ENCODE measurements around the gene HSPA14. TPM values are rescaled to one million over a fixed set of nuclear protein-coding genes. Genes with fewer than 3 reads are reported as not detected.

The HSPA14 gene
- polyA plus RNA-seq, 1 donor from 2014 or later = 48.1 TPM

DNA sequence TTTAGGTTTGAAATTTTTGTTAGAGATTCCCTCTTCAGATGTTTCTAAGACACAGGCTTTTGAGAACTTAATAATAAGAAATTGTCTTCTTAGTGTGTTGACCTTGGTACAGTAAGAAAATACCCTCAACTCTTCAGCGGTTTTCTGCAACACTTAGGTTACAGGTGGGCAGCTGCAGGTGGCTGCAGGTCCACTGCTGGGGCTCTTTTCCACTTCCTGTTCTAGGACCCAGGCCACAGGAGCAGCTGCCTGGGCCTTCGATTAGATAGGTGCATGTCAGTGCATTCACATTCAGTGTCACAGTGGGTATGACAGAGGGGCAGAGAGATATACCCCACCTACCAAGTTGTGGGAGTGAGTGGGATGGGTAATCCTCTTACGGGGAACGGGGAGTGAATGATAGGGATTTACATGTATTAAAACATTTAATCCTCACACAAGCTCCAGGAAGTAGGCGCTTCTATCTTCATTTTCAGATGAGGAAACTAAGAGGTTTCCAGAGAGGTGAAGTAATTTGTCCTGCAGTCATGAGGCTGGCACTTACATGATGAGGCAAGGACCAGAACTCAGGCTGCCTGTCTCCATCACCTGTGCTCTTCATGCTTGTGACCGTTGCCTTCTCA, 20.3 kb downstream of the HSPA14 start:
- no peaks in the 10 kb centered on the region for H3F3A ChIP-seq (ENCODE audit: insufficient read depth, low read length, poor library complexity, severe bottlenecking)
- TF ChIP-seq MXI1 (conservative IDR thresholded peaks at IDR 0.05; ENCODE audit: poor library complexity, severe bottlenecking) (no peak), POLR2AphosphoS5 (IDR thresholded peaks at IDR 0.05) (no peak), SMC3 (conservative IDR thresholded peaks at IDR 0.05; ENCODE audit: poor library complexity) (no peak), TAF1 (IDR thresholded peaks at IDR 0.05; ENCODE audit: low read depth) (no peak), EZH2 (IDR thresholded peaks at IDR 0.05; ENCODE audit: borderline replicate concordance, insufficient read depth, low read length, poor library complexity, severe bottlenecking) (no peak), EP300 (conservative IDR thresholded peaks at IDR 0.05; ENCODE audit: poor library complexity, severe bottlenecking) (no peak)
- TF ChIP-seq, protein P1, sequence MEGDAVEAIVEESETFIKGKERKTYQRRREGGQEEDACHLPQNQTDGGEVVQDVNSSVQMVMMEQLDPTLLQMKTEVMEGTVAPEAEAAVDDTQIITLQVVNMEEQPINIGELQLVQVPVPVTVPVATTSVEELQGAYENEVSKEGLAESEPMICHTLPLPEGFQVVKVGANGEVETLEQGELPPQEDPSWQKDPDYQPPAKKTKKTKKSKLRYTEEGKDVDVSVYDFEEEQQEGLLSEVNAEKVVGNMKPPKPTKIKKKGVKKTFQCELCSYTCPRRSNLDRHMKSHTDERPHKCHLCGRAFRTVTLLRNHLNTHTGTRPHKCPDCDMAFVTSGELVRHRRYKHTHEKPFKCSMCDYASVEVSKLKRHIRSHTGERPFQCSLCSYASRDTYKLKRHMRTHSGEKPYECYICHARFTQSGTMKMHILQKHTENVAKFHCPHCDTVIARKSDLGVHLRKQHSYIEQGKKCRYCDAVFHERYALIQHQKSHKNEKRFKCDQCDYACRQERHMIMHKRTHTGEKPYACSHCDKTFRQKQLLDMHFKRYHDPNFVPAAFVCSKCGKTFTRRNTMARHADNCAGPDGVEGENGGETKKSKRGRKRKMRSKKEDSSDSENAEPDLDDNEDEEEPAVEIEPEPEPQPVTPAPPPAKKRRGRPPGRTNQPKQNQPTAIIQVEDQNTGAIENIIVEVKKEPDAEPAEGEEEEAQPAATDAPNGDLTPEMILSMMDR (IDR thresholded peaks at IDR 0.05; ENCODE audit: poor library complexity, severe bottlenecking) = no peak
- TF ChIP-seq, protein P2, sequence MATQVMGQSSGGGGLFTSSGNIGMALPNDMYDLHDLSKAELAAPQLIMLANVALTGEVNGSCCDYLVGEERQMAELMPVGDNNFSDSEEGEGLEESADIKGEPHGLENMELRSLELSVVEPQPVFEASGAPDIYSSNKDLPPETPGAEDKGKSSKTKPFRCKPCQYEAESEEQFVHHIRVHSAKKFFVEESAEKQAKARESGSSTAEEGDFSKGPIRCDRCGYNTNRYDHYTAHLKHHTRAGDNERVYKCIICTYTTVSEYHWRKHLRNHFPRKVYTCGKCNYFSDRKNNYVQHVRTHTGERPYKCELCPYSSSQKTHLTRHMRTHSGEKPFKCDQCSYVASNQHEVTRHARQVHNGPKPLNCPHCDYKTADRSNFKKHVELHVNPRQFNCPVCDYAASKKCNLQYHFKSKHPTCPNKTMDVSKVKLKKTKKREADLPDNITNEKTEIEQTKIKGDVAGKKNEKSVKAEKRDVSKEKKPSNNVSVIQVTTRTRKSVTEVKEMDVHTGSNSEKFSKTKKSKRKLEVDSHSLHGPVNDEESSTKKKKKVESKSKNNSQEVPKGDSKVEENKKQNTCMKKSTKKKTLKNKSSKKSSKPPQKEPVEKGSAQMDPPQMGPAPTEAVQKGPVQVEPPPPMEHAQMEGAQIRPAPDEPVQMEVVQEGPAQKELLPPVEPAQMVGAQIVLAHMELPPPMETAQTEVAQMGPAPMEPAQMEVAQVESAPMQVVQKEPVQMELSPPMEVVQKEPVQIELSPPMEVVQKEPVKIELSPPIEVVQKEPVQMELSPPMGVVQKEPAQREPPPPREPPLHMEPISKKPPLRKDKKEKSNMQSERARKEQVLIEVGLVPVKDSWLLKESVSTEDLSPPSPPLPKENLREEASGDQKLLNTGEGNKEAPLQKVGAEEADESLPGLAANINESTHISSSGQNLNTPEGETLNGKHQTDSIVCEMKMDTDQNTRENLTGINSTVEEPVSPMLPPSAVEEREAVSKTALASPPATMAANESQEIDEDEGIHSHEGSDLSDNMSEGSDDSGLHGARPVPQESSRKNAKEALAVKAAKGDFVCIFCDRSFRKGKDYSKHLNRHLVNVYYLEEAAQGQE (IDR thresholded peaks at IDR 0.05; ENCODE audit: borderline replicate concordance) = no peak
- H3K36me3 ChIP-seq (ENCODE audit: insufficient read depth, low read length) = no peaks in the 10 kb centered on the region
- no peak overlapping the region for H3K4me3 ChIP-seq (ENCODE audit: low read length)
- no peak overlapping the region for H3K9ac ChIP-seq (ENCODE audit: low read length)
- H3K4me2 ChIP-seq (ENCODE audit: low read length) = no peak overlapping the region
- no peaks in the 10 kb centered on the region for H3K27me3 ChIP-seq (ENCODE audit: insufficient read depth, low read depth, low read length)
- no peaks in the 10 kb centered on the region for H4K20me1 ChIP-seq (ENCODE audit: insufficient read depth)
- H3K27ac ChIP-seq (ENCODE audit: low read length) = no peak overlapping the region
- H2AFZ ChIP-seq (ENCODE audit: low read depth, low read length) = no peak overlapping the region
- H3K79me2 ChIP-seq (replicated peaks; ENCODE audit: insufficient read depth, low read length) = no peaks in the 10 kb centered on the region
- H3K9me2 ChIP-seq (ENCODE audit: insufficient read depth, low read length) = no peaks in the 10 kb centered on the region
- H3K9me3 ChIP-seq (ENCODE audit: low read length) = no peaks in the 10 kb centered on the region

DNA sequence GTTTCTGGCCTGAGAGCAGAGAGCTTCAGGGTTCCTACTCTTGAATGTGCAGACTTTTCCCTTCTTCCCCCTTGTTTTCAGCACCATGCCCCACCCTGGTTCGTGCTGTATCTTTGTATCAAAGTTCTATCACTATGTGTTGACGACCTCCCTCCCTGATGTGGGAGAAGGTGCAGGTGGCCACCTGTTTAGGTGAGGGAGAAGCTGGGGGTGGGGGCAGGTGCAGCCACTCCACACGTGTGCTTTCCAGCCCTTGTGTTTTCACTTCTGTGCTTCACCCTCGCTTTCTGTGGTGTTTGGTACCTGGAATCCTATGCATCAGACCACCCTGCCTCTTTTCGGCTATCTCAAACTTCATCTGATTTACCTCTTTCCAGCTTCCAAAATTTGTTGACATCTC, 20.9 kb downstream of the HSPA14 start:
- no peak overlapping the region for H3K4me2 ChIP-seq (ENCODE audit: low read length)
- TF ChIP-seq, protein P1 (IDR thresholded peaks at IDR 0.05; ENCODE audit: poor library complexity, severe bottlenecking) = no peak
- TF ChIP-seq RAD21 (conservative IDR thresholded peaks at IDR 0.05) (no peak), MXI1 (conservative IDR thresholded peaks at IDR 0.05; ENCODE audit: poor library complexity, severe bottlenecking) (no peak), EZH2 (IDR thresholded peaks at IDR 0.05; ENCODE audit: borderline replicate concordance, insufficient read depth, low read length, poor library complexity, severe bottlenecking) (no peak), TAF1 (IDR thresholded peaks at IDR 0.05; ENCODE audit: low read depth) (no peak)
- H3K27ac ChIP-seq (ENCODE audit: low read length) = no peak overlapping the region

More for the DNA sequence above, 20.9 kb downstream of the HSPA14 start:
- Histone ChIP-seq H3K36me3 (ENCODE audit: insufficient read depth, low read length) (no peaks in the 10 kb centered on the region), H3K79me2 (replicated peaks; ENCODE audit: insufficient read depth, low read length) (no peaks in the 10 kb centered on the region), H3K4me3 (ENCODE audit: low read length) (no peak overlapping the region), H3K9ac (ENCODE audit: low read length) (no peak overlapping the region), H3K9me3 (ENCODE audit: low read length) (no peaks in the 10 kb centered on the region), H3K27me3 (ENCODE audit: insufficient read depth, low read depth, low read length) (no peaks in the 10 kb centered on the region), H3K9me2 (ENCODE audit: insufficient read depth, low read length) (no peaks in the 10 kb centered on the region), H4K20me1 (ENCODE audit: insufficient read depth) (no peaks in the 10 kb centered on the region), H3F3A (ENCODE audit: insufficient read depth, low read length, poor library complexity, severe bottlenecking) (no peaks in the 10 kb centered on the region), H2AFZ (ENCODE audit: low read depth, low read length) (no peak overlapping the region)

Data from neural cell (in vitro differentiated cells).